Measurements from ENCODE around the gene FCHO1. TPM values are rescaled to one million over a fixed set of nuclear protein-coding genes. Genes with fewer than 3 reads are reported as not detected.

The FCHO1 gene
- total and polyA plus RNA-seq, 10 of the 15 experiments (the other 5 are each of a cell fraction or from before 2014, with no cell fraction given), result 0.14 to 45.8 (median 15.8) TPM

GRCh38 chr19:17751103-17751911 lies at the start of gene FCHO1 (continued):
- TF ChIP-seq TAF1 (IDR thresholded peaks at IDR 0.05; ENCODE audit: borderline replicate concordance, low read depth, low read length), result peak; percentile 65; the same call in 1 of the 2 replicates
- no peak for TF ChIP-seq TCF7 (IDR thresholded peaks at IDR 0.05; ENCODE audit: borderline replicate concordance)
- TF ChIP-seq NRF1 (conservative IDR thresholded peaks at IDR 0.05; ENCODE audit: low read depth, low read length), result no peak
- TF ChIP-seq BACH1 (IDR thresholded peaks at IDR 0.05; ENCODE audit: borderline replicate concordance), result peak; percentile 40; the same call in 1 of the 2 replicates
- TF ChIP-seq POLR2A (IDR thresholded peaks at IDR 0.05; ENCODE audit: low read depth, low read length), result peak; percentile 91
- no peak for TF ChIP-seq MEF2A (IDR thresholded peaks at IDR 0.05; ENCODE audit: insufficient read depth, low read depth, low read length)
- no peak for TF ChIP-seq KLF5 (IDR thresholded peaks at IDR 0.05; ENCODE audit: partially characterized antibody)
- no peak for TF ChIP-seq ZNF622 (IDR thresholded peaks at IDR 0.05)
- peak; percentile 59; the same call in 1 of the 2 replicates for TF ChIP-seq POLR2AphosphoS5 (IDR thresholded peaks at IDR 0.05; ENCODE audit: low read length)
- TF ChIP-seq EED (IDR thresholded peaks at IDR 0.05; ENCODE audit: low read depth), result peak; percentile 82
- TF ChIP-seq TBL1XR1 (IDR thresholded peaks at IDR 0.05; ENCODE audit: low read depth, low read length), result peak; percentile 89
- TF ChIP-seq BMI1 (IDR thresholded peaks at IDR 0.05; ENCODE audit: borderline replicate concordance), result no peak
- TF ChIP-seq CBX3 (IDR thresholded peaks at IDR 0.05; ENCODE audit: borderline replicate concordance, low read depth), result no peak
- TF ChIP-seq MYC (IDR thresholded peaks at IDR 0.05; ENCODE audit: insufficient read depth, insufficient read length, insufficient replicate concordance, low read length, severe bottlenecking), result no peak
- TF ChIP-seq MTA2 (IDR thresholded peaks at IDR 0.05; ENCODE audit: low read depth), result peak; percentile 68; the same call in 1 of the 2 replicates
- TF ChIP-seq GABPA (IDR thresholded peaks at IDR 0.05; ENCODE audit: low read depth), result no peak
- 0 out of 2 replicates have a peak, but pooled peaks have one; percentile 61 for TF ChIP-seq CHD1 (IDR thresholded peaks at IDR 0.05; ENCODE audit: low read depth, low read length)
- TF ChIP-seq, protein P1, sequence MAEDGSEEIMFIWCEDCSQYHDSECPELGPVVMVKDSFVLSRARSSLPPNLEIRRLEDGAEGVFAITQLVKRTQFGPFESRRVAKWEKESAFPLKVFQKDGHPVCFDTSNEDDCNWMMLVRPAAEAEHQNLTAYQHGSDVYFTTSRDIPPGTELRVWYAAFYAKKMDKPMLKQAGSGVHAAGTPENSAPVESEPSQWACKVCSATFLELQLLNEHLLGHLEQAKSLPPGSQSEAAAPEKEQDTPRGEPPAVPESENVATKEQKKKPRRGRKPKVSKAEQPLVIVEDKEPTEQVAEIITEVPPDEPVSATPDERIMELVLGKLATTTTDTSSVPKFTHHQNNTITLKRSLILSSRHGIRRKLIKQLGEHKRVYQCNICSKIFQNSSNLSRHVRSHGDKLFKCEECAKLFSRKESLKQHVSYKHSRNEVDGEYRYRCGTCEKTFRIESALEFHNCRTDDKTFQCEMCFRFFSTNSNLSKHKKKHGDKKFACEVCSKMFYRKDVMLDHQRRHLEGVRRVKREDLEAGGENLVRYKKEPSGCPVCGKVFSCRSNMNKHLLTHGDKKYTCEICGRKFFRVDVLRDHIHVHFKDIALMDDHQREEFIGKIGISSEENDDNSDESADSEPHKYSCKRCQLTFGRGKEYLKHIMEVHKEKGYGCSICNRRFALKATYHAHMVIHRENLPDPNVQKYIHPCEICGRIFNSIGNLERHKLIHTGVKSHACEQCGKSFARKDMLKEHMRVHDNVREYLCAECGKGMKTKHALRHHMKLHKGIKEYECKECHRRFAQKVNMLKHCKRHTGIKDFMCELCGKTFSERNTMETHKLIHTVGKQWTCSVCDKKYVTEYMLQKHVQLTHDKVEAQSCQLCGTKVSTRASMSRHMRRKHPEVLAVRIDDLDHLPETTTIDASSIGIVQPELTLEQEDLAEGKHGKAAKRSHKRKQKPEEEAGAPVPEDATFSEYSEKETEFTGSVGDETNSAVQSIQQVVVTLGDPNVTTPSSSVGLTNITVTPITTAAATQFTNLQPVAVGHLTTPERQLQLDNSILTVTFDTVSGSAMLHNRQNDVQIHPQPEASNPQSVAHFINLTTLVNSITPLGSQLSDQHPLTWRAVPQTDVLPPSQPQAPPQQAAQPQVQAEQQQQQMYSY (CRISPR knock-in tag; IDR thresholded peaks at IDR 0.05), result no peak
- peak; percentile 58 for TF ChIP-seq CREB1 (IDR thresholded peaks at IDR 0.05; ENCODE audit: low read depth)
- TF ChIP-seq, protein P2, sequence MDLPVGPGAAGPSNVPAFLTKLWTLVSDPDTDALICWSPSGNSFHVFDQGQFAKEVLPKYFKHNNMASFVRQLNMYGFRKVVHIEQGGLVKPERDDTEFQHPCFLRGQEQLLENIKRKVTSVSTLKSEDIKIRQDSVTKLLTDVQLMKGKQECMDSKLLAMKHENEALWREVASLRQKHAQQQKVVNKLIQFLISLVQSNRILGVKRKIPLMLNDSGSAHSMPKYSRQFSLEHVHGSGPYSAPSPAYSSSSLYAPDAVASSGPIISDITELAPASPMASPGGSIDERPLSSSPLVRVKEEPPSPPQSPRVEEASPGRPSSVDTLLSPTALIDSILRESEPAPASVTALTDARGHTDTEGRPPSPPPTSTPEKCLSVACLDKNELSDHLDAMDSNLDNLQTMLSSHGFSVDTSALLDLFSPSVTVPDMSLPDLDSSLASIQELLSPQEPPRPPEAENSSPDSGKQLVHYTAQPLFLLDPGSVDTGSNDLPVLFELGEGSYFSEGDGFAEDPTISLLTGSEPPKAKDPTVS (IDR thresholded peaks at IDR 0.05; ENCODE audit: low read depth, low read length), result no peak
- no peak for TF ChIP-seq EZH2 (IDR thresholded peaks at IDR 0.05; ENCODE audit: borderline replicate concordance, control insufficient read depth, low read depth, low read length)
- TF ChIP-seq ZNF207 (IDR thresholded peaks at IDR 0.05; ENCODE audit: borderline replicate concordance), result no peak
- TF ChIP-seq NFYB (IDR thresholded peaks at IDR 0.05; ENCODE audit: insufficient read depth, low read depth, low read length), result no peak

All from GM12878 (cell line).